ENCODE results near the gene EEFSEC. TPM values are rescaled to one million over a fixed set of nuclear protein-coding genes. Genes with fewer than 3 reads are reported as not detected.
A peak's percentile ranks its signal among the peaks of the same experiment; 100 is the strongest.

Gene EEFSEC
- total and polyA plus RNA-seq, 5 donors from 2014 or later: 16.9 to 21.9 (median 18.5) TPM

- Mint-ChIP-seq H3K27ac (peak overlapping the region in 1 of 3 donors; percentile 32), H3K4me1 (peaks cover 8 to 39% (median 17%) of the 10 kb centered on the region in 4 donors)
- no peak overlapping the region for H3K4me3 ChIP-seq (ENCODE audit: low read depth, low read length)
Measured at GRCh38 chr3:128241741-128242140, 88.5 kb downstream of the EEFSEC start.

GRCh38 chr3:128242818-128243601 lies 89.7 kb downstream of the EEFSEC start:
- H3K36me3 Mint-ChIP-seq: peaks cover 28% of the 10 kb centered on the region
- Histone ChIP-seq H3K27ac (ENCODE audit: insufficient read depth, low read length, poor library complexity, severe bottlenecking) (no peak overlapping the region), H3K4me3 (ENCODE audit: low read depth, low read length) (peak overlapping the region; percentile 41), H3K27me3 (ENCODE audit: control insufficient read depth, insufficient read depth, low read length) (no peaks in the 10 kb centered on the region), H3K9me3 (ENCODE audit: control insufficient read depth in 2 of 2, low read length in 2 of 2) (no peaks in the 10 kb centered on the region), H3K36me3 (ENCODE audit: control insufficient read depth, insufficient read depth, low read length) (peaks cover 13% of the 10 kb centered on the region), H3K4me1 (ENCODE audit: control insufficient read depth, insufficient read depth, low read length, poor library complexity, severe bottlenecking) (peaks cover 11% of the 10 kb centered on the region)
- H3K9me3 Mint-ChIP-seq: no peaks in the 10 kb centered on the region
- no peaks in the 10 kb centered on the region for H3K27me3 Mint-ChIP-seq
- peak overlapping the region in 2 of 4 donors; percentile 56 to 66 for H3K4me3 Mint-ChIP-seq
- ATAC-seq (ENCODE audit: low read depth in 2 of 2) (peak; percentile 36 to 43), DNase-seq (peak in 2 of 3 donors; percentile 11 to 58)
- H3K4me1 Mint-ChIP-seq: peaks cover 8 to 33% (median 15%) of the 10 kb centered on the region in 4 donors
- peak overlapping the region; percentile 88 to 90 (median 90) for H3K27ac Mint-ChIP-seq

More at GRCh38 chr3:128241741-128242140, 88.5 kb downstream of the EEFSEC start:
- Histone ChIP-seq H3K27ac (ENCODE audit: insufficient read depth, low read length, poor library complexity, severe bottlenecking) (no peak overlapping the region), H3K9me3 (ENCODE audit: control insufficient read depth in 2 of 2, low read length in 2 of 2) (no peaks in the 10 kb centered on the region), H3K36me3 (ENCODE audit: control insufficient read depth, insufficient read depth, low read length) (peaks cover 4% of the 10 kb centered on the region), H3K4me1 (ENCODE audit: control insufficient read depth, insufficient read depth, low read length, poor library complexity, severe bottlenecking) (peaks cover 11% of the 10 kb centered on the region), H3K27me3 (ENCODE audit: control insufficient read depth, insufficient read depth, low read length) (no peaks in the 10 kb centered on the region)
- ATAC-seq (ENCODE audit: low read depth in 2 of 2) (no peak), DNase-seq (no peak)
- no peaks in the 10 kb centered on the region for H3K9me3 Mint-ChIP-seq
- no peaks in the 10 kb centered on the region for H3K27me3 Mint-ChIP-seq
- H3K4me3 Mint-ChIP-seq: no peak overlapping the region
- H3K36me3 Mint-ChIP-seq: peaks cover 16% of the 10 kb centered on the region

GRCh38 chr3:128243602-128244504 lies 90.6 kb downstream of the EEFSEC start:
- H3K4me3 ChIP-seq (ENCODE audit: low read depth, low read length): no peak overlapping the region
- no peak overlapping the region for H3K4me3 Mint-ChIP-seq

GRCh38 chr3:128245460-128245859 lies 92.2 kb downstream of the EEFSEC start:
- Mint-ChIP-seq H3K4me1 (peaks cover 13 to 27% (median 16%) of the 10 kb centered on the region in 4 donors), H3K27me3 (no peaks in the 10 kb centered on the region), H3K36me3 (peaks cover 45% of the 10 kb centered on the region), H3K27ac (peak overlapping the region in 1 of 3 donors; percentile 71), H3K9me3 (no peaks in the 10 kb centered on the region), H3K4me3 (no peak overlapping the region)
- H3K27me3 ChIP-seq (ENCODE audit: control insufficient read depth, insufficient read depth, low read length): no peaks in the 10 kb centered on the region
- H3K4me1 ChIP-seq (ENCODE audit: control insufficient read depth, insufficient read depth, low read length, poor library complexity, severe bottlenecking): peaks cover 11% of the 10 kb centered on the region
- H3K27ac ChIP-seq (ENCODE audit: insufficient read depth, low read length, poor library complexity, severe bottlenecking): no peak overlapping the region
- no peaks in the 10 kb centered on the region for H3K9me3 ChIP-seq (ENCODE audit: control insufficient read depth in 2 of 2, low read length in 2 of 2)
- no peak overlapping the region for H3K4me3 ChIP-seq (ENCODE audit: low read depth, low read length)
- ATAC-seq (ENCODE audit: low read depth in 2 of 2) (no peak), DNase-seq (no peak)
- H3K36me3 ChIP-seq (ENCODE audit: control insufficient read depth, insufficient read depth, low read length): peaks cover 16% of the 10 kb centered on the region

More at GRCh38 chr3:128243602-128244504, 90.6 kb downstream of the EEFSEC start:
- peaks cover 11% of the 10 kb centered on the region for H3K4me1 ChIP-seq (ENCODE audit: control insufficient read depth, insufficient read depth, low read length, poor library complexity, severe bottlenecking)
- Mint-ChIP-seq H3K27me3 (no peaks in the 10 kb centered on the region), H3K36me3 (peaks cover 32% of the 10 kb centered on the region), H3K27ac (peak overlapping the region; percentile 88 to 90 (median 90)), H3K4me1 (peaks cover 8 to 33% (median 17%) of the 10 kb centered on the region in 4 donors), H3K9me3 (no peaks in the 10 kb centered on the region)
- peaks cover 14% of the 10 kb centered on the region for H3K36me3 ChIP-seq (ENCODE audit: control insufficient read depth, insufficient read depth, low read length)
- ATAC-seq (ENCODE audit: low read depth in 2 of 2) (no peak), DNase-seq (no peak)
- no peaks in the 10 kb centered on the region for H3K27me3 ChIP-seq (ENCODE audit: control insufficient read depth, insufficient read depth, low read length)
- no peak overlapping the region for H3K27ac ChIP-seq (ENCODE audit: insufficient read depth, low read length, poor library complexity, severe bottlenecking)
- H3K9me3 ChIP-seq (ENCODE audit: control insufficient read depth in 2 of 2, low read length in 2 of 2): no peaks in the 10 kb centered on the region

- DNase-seq (no peak), ATAC-seq (ENCODE audit: low read depth in 2 of 2) (no peak)
- Histone ChIP-seq H3K36me3 (ENCODE audit: control insufficient read depth, insufficient read depth, low read length) (peaks cover 16% of the 10 kb centered on the region), H3K4me1 (ENCODE audit: control insufficient read depth, insufficient read depth, low read length, poor library complexity, severe bottlenecking) (peaks cover 6% of the 10 kb centered on the region), H3K4me3 (ENCODE audit: low read depth, low read length) (no peak overlapping the region), H3K9me3 (ENCODE audit: control insufficient read depth in 2 of 2, low read length in 2 of 2) (no peaks in the 10 kb centered on the region), H3K27me3 (ENCODE audit: control insufficient read depth, insufficient read depth, low read length) (no peaks in the 10 kb centered on the region), H3K27ac (ENCODE audit: insufficient read depth, low read length, poor library complexity, severe bottlenecking) (no peak overlapping the region)
- Mint-ChIP-seq H3K4me1 (peaks cover 13 to 31% (median 23%) of the 10 kb centered on the region in 4 donors), H3K4me3 (no peak overlapping the region), H3K36me3 (peaks cover 52% of the 10 kb centered on the region), H3K27me3 (no peaks in the 10 kb centered on the region), H3K9me3 (peaks cover 0 to 2% (median 0%) of the 10 kb centered on the region in 7 donors), H3K27ac (peak overlapping the region in 1 of 3 donors; percentile 60)
Measured at GRCh38 chr3:128247666-128248409, 94.6 kb downstream of the EEFSEC start.

GRCh38 chr3:128252083-128252482 lies 98.8 kb downstream of the EEFSEC start:
- Mint-ChIP-seq H3K9me3 (peaks cover 0 to 2% (median 0%) of the 10 kb centered on the region in 7 donors), H3K27ac (peak overlapping the region in 2 of 3 donors; percentile 34 to 77), H3K4me1 (peaks cover 9 to 33% (median 24%) of the 10 kb centered on the region in 4 donors), H3K36me3 (peaks cover 46% of the 10 kb centered on the region), H3K27me3 (no peaks in the 10 kb centered on the region), H3K4me3 (no peak overlapping the region)
- H3K36me3 ChIP-seq (ENCODE audit: control insufficient read depth, insufficient read depth, low read length): peaks cover 16% of the 10 kb centered on the region
- H3K4me3 ChIP-seq (ENCODE audit: low read depth, low read length): no peak overlapping the region
- no peaks in the 10 kb centered on the region for H3K4me1 ChIP-seq (ENCODE audit: control insufficient read depth, insufficient read depth, low read length, poor library complexity, severe bottlenecking)
- H3K27me3 ChIP-seq (ENCODE audit: control insufficient read depth, insufficient read depth, low read length): no peaks in the 10 kb centered on the region
- H3K9me3 ChIP-seq (ENCODE audit: control insufficient read depth in 2 of 2, low read length in 2 of 2): no peaks in the 10 kb centered on the region
- H3K27ac ChIP-seq (ENCODE audit: insufficient read depth, low read length, poor library complexity, severe bottlenecking): no peak overlapping the region
- DNase-seq (no peak), ATAC-seq (ENCODE audit: low read depth in 2 of 2) (no peak)

- peaks cover 38% of the 10 kb centered on the region for H3K36me3 Mint-ChIP-seq
- peaks cover 0 to 2% (median 0%) of the 10 kb centered on the region in 7 donors for H3K9me3 Mint-ChIP-seq
- H3K4me1 ChIP-seq (ENCODE audit: control insufficient read depth, insufficient read depth, low read length, poor library complexity, severe bottlenecking): no peaks in the 10 kb centered on the region
- no peak overlapping the region for H3K27ac Mint-ChIP-seq
- no peaks in the 10 kb centered on the region for H3K9me3 ChIP-seq (ENCODE audit: control insufficient read depth in 2 of 2, low read length in 2 of 2)
- H3K4me3 ChIP-seq (ENCODE audit: low read depth, low read length): no peak overlapping the region
- H3K36me3 ChIP-seq (ENCODE audit: control insufficient read depth, insufficient read depth, low read length): peaks cover 12% of the 10 kb centered on the region
- ATAC-seq (ENCODE audit: low read depth in 2 of 2): no peak
- H3K27ac ChIP-seq (ENCODE audit: insufficient read depth, low read length, poor library complexity, severe bottlenecking): no peak overlapping the region
- H3K27me3 ChIP-seq (ENCODE audit: control insufficient read depth, insufficient read depth, low read length): no peaks in the 10 kb centered on the region
- H3K4me1 Mint-ChIP-seq: peaks cover 9 to 33% (median 24%) of the 10 kb centered on the region in 4 donors
- DNase-seq: no peak
- no peaks in the 10 kb centered on the region for H3K27me3 Mint-ChIP-seq
- no peak overlapping the region for H3K4me3 Mint-ChIP-seq
Measured at GRCh38 chr3:128253150-128253549, 99.9 kb downstream of the EEFSEC start.
